Measurements from ENCODE around the gene PITX2. TPM values are rescaled to one million over a fixed set of nuclear protein-coding genes. Genes with fewer than 3 reads are reported as not detected.
A peak's percentile ranks its signal among the peaks of the same experiment; 100 is the strongest.
"Not testable (repeated sequence)": the region's sequence is repeated elsewhere in the genome, so short reads cannot be mapped to it uniquely, and the experiment has no call there.

Gene PITX2
- total and polyA plus RNA-seq, 10 of the 15 experiments (the other 5 are each of a cell fraction or from before 2014, with no cell fraction given) = not detected

DNA sequence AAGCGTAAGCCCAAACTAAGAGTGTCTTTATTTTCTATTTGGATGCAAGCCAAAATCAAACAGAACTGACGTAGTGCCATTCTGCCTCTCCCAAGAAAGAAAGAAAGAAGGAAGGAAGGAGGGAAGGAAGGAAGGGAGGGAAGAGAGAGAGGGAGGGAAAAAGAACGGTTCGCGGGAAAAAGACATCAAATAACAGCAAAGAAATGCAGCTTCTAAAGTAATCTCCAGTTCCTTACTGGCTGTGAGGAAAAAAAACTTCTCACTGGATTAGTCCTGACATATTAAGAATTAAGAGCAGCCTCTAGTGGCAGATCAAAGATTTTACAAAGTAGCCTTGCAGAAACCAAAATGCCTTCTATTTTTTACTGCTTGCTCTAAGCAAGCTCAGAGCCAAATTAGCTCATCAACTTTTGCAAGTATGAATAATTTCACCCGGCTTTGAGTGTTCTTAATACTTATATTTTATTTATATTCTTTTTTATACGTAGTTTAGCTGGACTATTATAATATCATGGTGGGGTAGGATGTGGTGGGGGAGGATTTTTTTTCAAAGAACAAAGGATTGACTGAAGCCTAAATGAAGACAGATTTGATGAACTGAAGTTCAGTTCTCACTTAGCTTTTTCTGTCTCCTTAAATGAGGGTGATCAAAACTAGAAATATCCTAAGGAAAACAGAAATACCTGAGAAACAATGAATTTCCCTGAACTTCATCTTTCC, 36.6 kb downstream of the PITX2 start:
- H3K9me3 ChIP-seq (replicated peaks; ENCODE audit: control insufficient read depth, insufficient read depth, low read length) = no peaks in the 10 kb centered on the region
- ChIA-PET SMC1A (ENCODE audit: uncharacterized antibody, unreplicated experiment) (interaction anchor here (0.6 kb wide), 1 partner anchor 271 kb away, joined by 3 read pairs; no protein-coding TSS in a partner anchor), POLR2A (no interaction called here), CTCF (interaction anchor here (0.8 kb wide), 1 partner anchor 17 kb away, joined by 3 read pairs; no protein-coding TSS in a partner anchor), RAD21 (ENCODE audit: unreplicated experiment) (no interaction called here)
- BruUV-seq (replicated peaks) = no TSS peak
- no peaks in the 10 kb centered on the region for H3K4me1 ChIP-seq (ENCODE audit: control insufficient read depth, insufficient read depth, low read length)
- in situ Hi-C loops (cut with MboI) (no loop called here), intact Hi-C loops (cut with micrococcal nuclease; ENCODE audit: unreplicated experiment) (no loop called here)
- no peak overlapping the region for H3K27ac ChIP-seq (ENCODE audit: control insufficient read depth, insufficient read depth)
- peak; percentile 43; the same call in 1 of the 3 replicates for ATAC-seq
- 16% methylated on average over 7 of the region's 7 CpGs for WGBS (ENCODE audit: insufficient coverage, insufficient replicate concordance, low lambda C conversion rate, missing lambda C conversion rate)
- FAIRE-seq = no peak
- no peaks in the 10 kb centered on the region for H3K36me3 ChIP-seq (ENCODE audit: control insufficient read depth in 2 of 2, insufficient read depth in 2 of 2, low read length in 1 of 2)
- H3K9ac ChIP-seq (ENCODE audit: control insufficient read depth, insufficient read depth, low read length) = no peak overlapping the region
- H2AFZ ChIP-seq (ENCODE audit: control insufficient read depth, low read depth, low read length) = no peak overlapping the region
- no peak overlapping the region for H3K4me2 ChIP-seq (ENCODE audit: control insufficient read depth, insufficient read depth)
- TF ChIP-seq ZZZ3 (IDR thresholded peaks at IDR 0.05; ENCODE audit: control insufficient read depth, insufficient read length, low read depth) (no peak), SPI1 (IDR thresholded peaks at IDR 0.05; ENCODE audit: borderline replicate concordance, insufficient read depth, low read depth, low read length) (no peak), PML (IDR thresholded peaks at IDR 0.05; ENCODE audit: low read length) (no peak), CTCF (IDR thresholded peaks at IDR 0.05 in 2 of 3, conservative IDR thresholded peaks at IDR 0.05 in 1 of 3; ENCODE audit: control insufficient read depth in 2 of 3, extremely low read depth in 1 of 3, insufficient read depth in 1 of 3, low read depth in 3 of 3, low read length in 3 of 3) (peak in 2 of 3 experiments; percentile 26 to 29; a peak in 3 of 6 replicates), MYB (IDR thresholded peaks at IDR 0.05; ENCODE audit: borderline replicate concordance, low read depth, low read length) (no peak), RB1 (IDR thresholded peaks at IDR 0.05; ENCODE audit: borderline replicate concordance) (no peak), RAD21 (IDR thresholded peaks at IDR 0.05; ENCODE audit: insufficient read depth, low read depth, low read length) (peak; percentile 5; the same call in 1 of the 2 replicates)
- no peaks in the 10 kb centered on the region for H3K27me3 ChIP-seq (replicated peaks in 1 of 2; ENCODE audit: control insufficient read depth in 2 of 2, insufficient read depth in 2 of 2, low read length in 1 of 2)
- no peaks in the 10 kb centered on the region for H3K79me2 ChIP-seq (ENCODE audit: control insufficient read depth, insufficient read depth, low read length)
- H4K20me1 ChIP-seq (ENCODE audit: control insufficient read depth, insufficient read depth) = no peaks in the 10 kb centered on the region
- H3K4me3 ChIP-seq = no peak overlapping the region
- DNase-seq (ENCODE audit: low read depth, low spot score) = no peak

- H2AFZ ChIP-seq (ENCODE audit: control insufficient read depth, low read depth, low read length); DNase-seq (ENCODE audit: low read depth, low spot score); H3K4me3 ChIP-seq; H3K27me3 ChIP-seq (replicated peaks in 1 of 2; ENCODE audit: control insufficient read depth in 2 of 2, insufficient read depth in 2 of 2, low read length in 1 of 2); H3K9me3 ChIP-seq (replicated peaks; ENCODE audit: control insufficient read depth, insufficient read depth, low read length); H4K20me1 ChIP-seq (ENCODE audit: control insufficient read depth, insufficient read depth); POLR2A ChIA-PET; H3K4me1 ChIP-seq (ENCODE audit: control insufficient read depth, insufficient read depth, low read length); H3K36me3 ChIP-seq (ENCODE audit: control insufficient read depth in 2 of 2, insufficient read depth in 2 of 2, low read length in 1 of 2); H3K79me2 ChIP-seq (ENCODE audit: control insufficient read depth, insufficient read depth, low read length); H3K4me2 ChIP-seq (ENCODE audit: control insufficient read depth, insufficient read depth); H3K27ac ChIP-seq (ENCODE audit: control insufficient read depth, insufficient read depth); SMC1A ChIA-PET (ENCODE audit: uncharacterized antibody, unreplicated experiment); BruUV-seq (replicated peaks); ATAC-seq; CTCF ChIA-PET; RAD21 ChIA-PET (ENCODE audit: unreplicated experiment); intact Hi-C loops (cut with micrococcal nuclease; ENCODE audit: unreplicated experiment); H3K9ac ChIP-seq (ENCODE audit: control insufficient read depth, insufficient read depth, low read length); in situ Hi-C loops (cut with MboI); FAIRE-seq: not testable (repeated sequence)
- 63% methylated on average over 2 of the region's 2 CpGs for WGBS (ENCODE audit: insufficient coverage, insufficient replicate concordance, low lambda C conversion rate, missing lambda C conversion rate)
Measured at GRCh38 chr4:110576696-110577095, 46.2 kb downstream of the PITX2 start.
